CD8-positive, alpha-beta memory T cell (primary cell): ENCODE data around the gene SALL2. TPM values are rescaled to one million over a fixed set of nuclear protein-coding genes. Genes with fewer than 3 reads are reported as not detected.
A peak's percentile ranks its signal among the peaks of the same experiment; 100 is the strongest.

Experiments
- CTCF ChIA-PET: fragments of 350-600 bp; sonication (Branson Sonifier 250); formaldehyde crosslinking; loops from one replicate; lab custom pipeline; 2021; ENCODE audit warnings: antibody characterized with exemption; lab: Charles Lee
- POLR2A ChIA-PET: fragments of 350-600 bp; sonication (Branson Sonifier 250); formaldehyde crosslinking; loops from one replicate; lab custom pipeline; 2021; ENCODE audit warnings: antibody characterized with exemption; lab: Charles Lee
- DNase-seq, 5 donors: peaks; one replicate each; pipeline versions ENCODE4 v3.0.0 to v3.0.0-alpha.2; 2020 to 2022; ENCODE audit warnings: mixed read lengths in 1 of 5
- H3K27ac ChIP-seq: one replicate; pipeline ENCODE4 v1.7.0; 2013; ENCODE audit warnings: low read depth, mild to moderate bottlenecking, low read length, moderate library complexity
- H3K27me3 ChIP-seq: 2 replicates; pipeline ENCODE4 v1.7.0; 2013; ENCODE audit warnings: low read length, mild to moderate bottlenecking; ENCODE audit not compliant: insufficient read depth, poor library complexity, severe bottlenecking
- H3K36me3 ChIP-seq: 2 replicates; pipeline ENCODE4 v1.7.0; 2013; ENCODE audit warnings: mild to moderate bottlenecking, low read length, moderate library complexity; ENCODE audit not compliant: insufficient read depth
- H3K4me1 ChIP-seq: 2 replicates; pipeline ENCODE4 v1.7.0; 2013; ENCODE audit warnings: mild to moderate bottlenecking, low read length, moderate library complexity; ENCODE audit not compliant: insufficient read depth
- H3K4me3 ChIP-seq: 2 replicates; pipeline ENCODE4 v1.7.0; 2013; ENCODE audit warnings: mild to moderate bottlenecking, low read length
- H3K9me3 ChIP-seq: 2 replicates; pipeline ENCODE4 v1.7.0; 2013; ENCODE audit warnings: mild to moderate bottlenecking, low read length
- H3K27ac Mint-ChIP-seq, 8 donors: one replicate each; pipeline ENCODE4 v1.8.0; 2020 to 2021; ENCODE audit warnings: mixed read lengths in 8 of 8, mild to moderate bottlenecking in 6 of 8, inconsistent platforms in 3 of 8, moderate library complexity in 3 of 8
- H3K27me3 Mint-ChIP-seq, 2 donors: one replicate each; pipeline ENCODE4 v1.8.0; 2020 to 2021; ENCODE audit warnings: mixed read lengths in 2 of 2, mild to moderate bottlenecking in 1 of 2, moderate library complexity in 1 of 2
- H3K36me3 Mint-ChIP-seq, 3 donors: one replicate each; pipeline ENCODE4 v1.8.0; 2020 to 2021; ENCODE audit warnings: mixed read lengths in 3 of 3, inconsistent platforms in 1 of 3, mild to moderate bottlenecking in 1 of 3
- H3K4me1 Mint-ChIP-seq, 3 donors: one replicate each; pipeline ENCODE4 v1.8.0; 2020 to 2021; ENCODE audit warnings: mixed read lengths in 3 of 3, inconsistent platforms in 1 of 3, mild to moderate bottlenecking in 1 of 3
- H3K4me3 Mint-ChIP-seq, 7 donors: one replicate each; pipeline ENCODE4 v1.8.0; 2020 to 2021; ENCODE audit warnings: mixed read lengths in 7 of 7, mild to moderate bottlenecking in 6 of 7, moderate library complexity in 4 of 7, inconsistent platforms in 2 of 7
- H3K9me3 Mint-ChIP-seq, 5 donors: one replicate each; pipeline ENCODE4 v1.8.0; 2020 to 2022; ENCODE audit warnings: mixed read lengths in 5 of 5, mild to moderate bottlenecking in 3 of 5, moderate library complexity in 2 of 5, inconsistent platforms in 1 of 5
- polyA plus RNA-seq: library from polyadenylated mRNA; unstranded; fragments of 300-500 nt; fragmentation: Illumina TruSeq; gene quantifications from one replicate; pipeline ENCODE4 v1.2.3, GENCODE V29; 2021
- total RNA-seq, 2 experiments: library from RNA; stranded (reverse); gene quantifications; one replicate each; pipeline ENCODE4 v1.2.3, GENCODE V29; 2021

Gene SALL2
- total and polyA plus RNA-seq, 3 experiments from 2014 or later = 1.4 to 2.6 (median 2.0) TPM

DNA sequence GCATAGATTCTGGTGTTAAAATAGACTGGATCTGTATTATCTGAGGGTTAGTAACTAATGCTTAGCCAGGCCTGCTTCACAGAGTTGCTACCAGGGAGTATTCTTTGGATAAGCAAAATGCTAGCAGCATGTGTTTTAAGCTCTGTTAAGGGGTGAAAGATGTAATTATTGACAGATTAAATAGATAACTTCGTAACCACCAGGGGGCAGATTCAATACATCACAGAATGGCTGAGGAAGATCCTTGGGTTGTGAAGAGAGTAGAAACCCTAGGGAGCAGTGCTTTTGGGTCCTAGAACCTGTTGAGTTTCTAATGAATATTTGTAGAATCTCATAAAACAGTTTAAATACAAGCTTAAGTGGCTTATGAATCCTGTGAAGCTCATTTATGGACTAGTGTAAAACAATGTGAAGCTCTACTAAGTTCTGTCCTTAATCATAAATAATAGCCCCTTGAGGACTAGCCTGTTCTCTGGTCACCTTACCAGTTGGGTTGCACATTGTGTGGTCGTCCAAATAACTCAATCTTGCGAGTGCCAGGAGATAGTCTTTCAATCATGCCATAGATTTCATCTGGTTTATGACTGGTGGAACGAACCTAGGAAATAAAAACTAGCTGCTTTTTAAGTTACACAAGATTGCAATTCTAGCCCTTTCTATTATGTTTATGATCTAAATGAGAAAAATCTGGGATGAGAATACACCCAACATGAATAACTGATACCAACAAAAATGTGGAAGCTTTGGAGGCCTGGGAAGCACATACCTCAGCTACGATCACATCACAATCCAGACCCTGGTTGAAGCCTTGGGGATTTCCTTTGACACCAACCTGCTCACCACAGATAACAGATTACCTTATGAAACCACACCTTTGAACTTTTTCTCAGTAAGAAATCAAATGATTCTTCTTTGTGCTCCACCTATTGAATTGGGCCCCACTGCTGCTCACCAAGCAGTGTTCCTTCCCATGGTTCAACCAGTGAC, 27.3 kb downstream of the SALL2 start:
- Histone ChIP-seq H3K9me3 (no peaks in the 10 kb centered on the region), H3K4me3 (no peak overlapping the region), H3K36me3 (peaks cover 74% of the 10 kb centered on the region), H3K27ac (no peak overlapping the region), H3K4me1 (peaks cover 13% of the 10 kb centered on the region), H3K27me3 (no peaks in the 10 kb centered on the region)
- H3K9me3 Mint-ChIP-seq = no peaks in the 10 kb centered on the region
- POLR2A ChIA-PET = no interaction called here
- peak overlapping the region in 7 of 8 donors; percentile 8 to 85 (median 68) for H3K27ac Mint-ChIP-seq
- no peak overlapping the region for H3K4me3 Mint-ChIP-seq
- no peaks in the 10 kb centered on the region for H3K27me3 Mint-ChIP-seq
- H3K36me3 Mint-ChIP-seq = peaks cover 0 to 91% (median 15%) of the 10 kb centered on the region in 3 donors
- peaks cover 13 to 27% (median 25%) of the 10 kb centered on the region in 3 donors for H3K4me1 Mint-ChIP-seq
- peak in 3 of 5 donors; percentile 10 to 53 (median 39) for DNase-seq
- CTCF ChIA-PET = interaction anchor here (0.8 to 3.9 kb wide), 20 partner anchors 8 to 162 kb away, joined by 3 to 42 read pairs (median 6); partner anchors contain the start of genes CHD8, METTL3, RAB2B and TOX4

DNA sequence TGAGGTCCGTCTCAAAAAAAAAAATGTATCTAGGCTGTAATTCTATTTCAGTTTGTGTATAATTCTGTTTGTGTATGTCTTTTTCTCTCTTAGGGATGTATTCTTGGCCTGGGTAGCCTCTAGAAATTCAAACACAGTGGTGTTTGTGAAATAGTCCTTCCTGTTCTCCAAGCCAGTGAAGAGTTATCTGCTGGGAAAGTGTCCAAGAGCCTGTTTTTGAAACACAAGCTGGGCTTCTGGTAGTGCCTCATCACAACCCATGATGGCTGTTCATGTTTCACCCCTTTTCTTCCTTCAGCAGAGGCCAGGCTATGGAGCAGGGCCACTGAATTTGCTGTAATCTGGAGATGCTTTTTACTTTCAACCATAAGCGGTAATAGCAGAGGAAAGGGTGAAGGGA, 29.7 kb downstream of the SALL2 start:
- Histone ChIP-seq H3K4me3 (no peak overlapping the region), H3K4me1 (peaks cover 13% of the 10 kb centered on the region), H3K27ac (no peak overlapping the region), H3K9me3 (no peaks in the 10 kb centered on the region), H3K27me3 (no peaks in the 10 kb centered on the region), H3K36me3 (peaks cover 69% of the 10 kb centered on the region)
- Mint-ChIP-seq H3K4me1 (peaks cover 11 to 27% (median 16%) of the 10 kb centered on the region in 3 donors), H3K27me3 (no peaks in the 10 kb centered on the region), H3K4me3 (no peak overlapping the region), H3K27ac (peak overlapping the region in 3 of 8 donors; percentile 29 to 82 (median 50)), H3K36me3 (peaks cover 0 to 86% (median 13%) of the 10 kb centered on the region in 3 donors), H3K9me3 (no peaks in the 10 kb centered on the region)
- POLR2A ChIA-PET = no interaction called here
- no peak for DNase-seq
- CTCF ChIA-PET = interaction anchor here (2.9 to 3.3 kb wide), 2 partner anchors 18 to 63 kb away, joined by 16 to 19 read pairs; partner anchors contain the start of gene TOX4

DNA sequence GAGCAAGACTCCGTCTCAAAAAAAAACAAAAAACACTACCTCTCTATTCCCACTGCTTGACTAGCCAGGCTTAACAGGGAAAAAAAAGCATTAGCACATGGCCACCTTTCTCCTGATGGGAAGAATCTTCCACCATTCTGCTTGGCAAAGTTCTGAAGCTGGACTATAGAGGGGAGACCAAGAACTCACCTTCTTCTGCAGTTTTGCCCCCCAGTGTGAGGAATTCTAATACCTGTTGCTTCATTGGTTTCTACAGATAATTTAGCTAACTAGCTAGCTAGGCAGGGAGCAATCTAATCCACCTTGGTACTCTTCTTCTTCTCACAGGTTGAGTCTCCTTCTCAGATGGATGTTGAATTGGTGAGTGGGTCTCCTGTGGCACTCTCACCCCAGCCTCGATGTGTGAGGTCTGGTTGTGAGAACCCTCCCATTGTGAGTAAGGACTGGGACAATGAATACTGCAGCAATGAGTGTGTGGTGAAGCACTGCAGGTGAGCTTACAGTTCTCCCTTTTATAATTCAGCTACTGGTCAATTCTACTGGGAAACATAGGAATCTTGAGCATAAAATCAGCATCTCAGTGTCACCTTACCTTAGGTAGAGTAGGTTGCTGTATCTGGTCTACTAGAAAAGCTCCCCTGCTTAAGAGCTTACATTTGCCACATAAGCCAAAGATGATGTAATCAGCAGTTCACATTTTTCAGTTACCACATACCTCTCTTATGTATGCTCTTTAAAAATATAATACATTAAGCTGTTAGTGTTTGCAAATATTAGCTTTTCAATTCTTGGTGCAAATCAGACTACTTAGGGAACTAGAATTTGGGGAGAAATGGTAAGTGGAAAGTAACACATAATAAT, 31.0 kb downstream of the SALL2 start:
- POLR2A ChIA-PET = interaction anchor here (0.5 to 1.1 kb wide), 3 partner anchors 16 to 225 kb away, joined by 4 to 8 read pairs (median 7); partner anchors contain the start of gene METTL3
- Histone ChIP-seq H3K9me3 (no peaks in the 10 kb centered on the region), H3K4me3 (no peak overlapping the region), H3K27ac (no peak overlapping the region), H3K4me1 (peaks cover 13% of the 10 kb centered on the region), H3K36me3 (peaks cover 63% of the 10 kb centered on the region), H3K27me3 (no peaks in the 10 kb centered on the region)
- H3K36me3 Mint-ChIP-seq = peaks cover 0 to 83% (median 11%) of the 10 kb centered on the region in 3 donors
- peak overlapping the region in 3 of 8 donors; percentile 17 to 60 (median 45) for H3K27ac Mint-ChIP-seq
- no peaks in the 10 kb centered on the region for H3K9me3 Mint-ChIP-seq
- H3K4me3 Mint-ChIP-seq = no peak overlapping the region
- H3K4me1 Mint-ChIP-seq = peaks cover 7 to 18% (median 16%) of the 10 kb centered on the region in 3 donors
- CTCF ChIA-PET = interaction anchor here (0.7 to 2.9 kb wide), 5 partner anchors 16 to 1729 kb away, joined by 3 to 16 read pairs (median 3); partner anchors contain the start of gene TOX4
- no peaks in the 10 kb centered on the region for H3K27me3 Mint-ChIP-seq
- no peak for DNase-seq

DNA sequence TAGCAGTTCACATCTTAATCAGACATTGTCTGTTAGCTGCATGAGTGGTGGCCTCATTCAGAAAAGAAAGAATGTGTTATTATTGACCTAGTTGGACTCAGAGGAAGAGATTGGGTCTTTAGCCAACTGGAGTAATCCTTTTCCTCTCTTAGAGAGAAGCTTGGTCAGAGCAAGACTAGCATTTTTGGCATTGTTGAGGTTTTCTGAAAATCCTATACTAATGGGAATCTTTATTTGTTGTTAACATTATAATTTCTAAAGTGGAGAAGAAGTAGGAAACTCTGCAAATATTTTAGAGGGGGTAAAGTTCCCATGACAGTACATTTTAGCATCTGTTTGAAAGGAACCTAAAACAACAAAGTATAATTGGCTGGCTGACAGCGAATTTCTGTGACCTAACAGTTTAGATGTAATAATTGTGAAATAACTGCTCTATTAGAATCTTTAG, 39.5 kb downstream of the SALL2 start:
- Mint-ChIP-seq H3K9me3 (no peaks in the 10 kb centered on the region), H3K27me3 (no peaks in the 10 kb centered on the region), H3K4me1 (peaks cover 2 to 22% (median 21%) of the 10 kb centered on the region in 3 donors), H3K36me3 (peaks cover 3 to 62% (median 11%) of the 10 kb centered on the region in 3 donors), H3K4me3 (no peak overlapping the region), H3K27ac (peak overlapping the region in 2 of 8 donors; percentile 10 to 25)
- ChIA-PET CTCF (no interaction called here), POLR2A (no interaction called here)
- Histone ChIP-seq H3K27ac (no peak overlapping the region), H3K36me3 (peaks cover 25% of the 10 kb centered on the region), H3K9me3 (no peaks in the 10 kb centered on the region), H3K4me1 (no peaks in the 10 kb centered on the region), H3K4me3 (no peak overlapping the region), H3K27me3 (no peaks in the 10 kb centered on the region)
- no peak for DNase-seq

DNA sequence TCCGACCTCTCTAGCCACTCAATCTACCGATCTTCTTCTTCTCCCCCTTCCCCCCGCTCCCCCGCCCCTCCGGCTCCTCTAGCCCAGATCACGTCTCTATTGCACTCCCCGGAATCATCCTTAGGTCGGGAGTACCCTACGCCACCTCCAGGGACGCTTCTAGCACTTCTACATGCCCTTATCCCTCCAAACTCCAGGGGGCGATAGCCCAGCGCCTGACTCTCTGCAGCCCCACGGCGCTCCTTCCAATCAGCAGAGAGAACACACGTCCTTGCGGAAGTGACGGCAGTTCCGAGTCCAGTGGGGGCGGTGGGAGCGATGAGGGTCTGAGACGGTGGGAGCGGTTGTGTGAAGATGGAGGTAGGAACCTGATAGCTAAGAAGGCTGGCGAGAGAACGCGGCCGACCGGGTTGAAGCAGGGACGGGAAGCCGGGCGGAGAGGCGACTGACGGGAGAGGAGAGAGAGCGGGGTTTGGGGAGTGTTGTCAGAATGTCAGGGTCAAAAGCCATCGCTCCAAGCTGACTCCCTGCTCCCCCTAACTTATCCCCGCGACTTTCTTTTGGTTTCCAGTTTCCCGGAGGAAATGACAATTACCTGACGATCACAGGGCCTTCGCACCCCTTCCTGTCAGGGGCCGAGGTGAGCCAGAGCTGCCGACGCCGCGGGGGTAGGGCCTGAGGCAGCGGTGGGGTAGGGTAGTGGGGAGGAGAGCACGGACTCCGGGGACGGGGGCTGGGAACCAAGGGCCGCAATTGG, 49.0 kb downstream of the SALL2 start, which contains the start of the genes RAB2B and TOX4:
Gene RAB2B (minus strand): TSS at position 35 of the 757 bp plus-strand sequence. CDS start 87 bp downstream, outside the sequence.
Gene TOX4 (plus strand): TSS at position 271 of the 757 bp plus-strand sequence. CDS start 84 bp downstream, at position 355.
- POLR2A ChIA-PET = interaction anchor here (2.1 to 2.2 kb wide), 4 partner anchors 11 to 40 kb away, joined by 6 to 28 read pairs (median 10); partner anchors contain the start of genes CHD8 and METTL3
- H3K36me3 Mint-ChIP-seq = peaks cover 2 to 61% (median 8%) of the 10 kb centered on the region in 3 donors

DNA sequence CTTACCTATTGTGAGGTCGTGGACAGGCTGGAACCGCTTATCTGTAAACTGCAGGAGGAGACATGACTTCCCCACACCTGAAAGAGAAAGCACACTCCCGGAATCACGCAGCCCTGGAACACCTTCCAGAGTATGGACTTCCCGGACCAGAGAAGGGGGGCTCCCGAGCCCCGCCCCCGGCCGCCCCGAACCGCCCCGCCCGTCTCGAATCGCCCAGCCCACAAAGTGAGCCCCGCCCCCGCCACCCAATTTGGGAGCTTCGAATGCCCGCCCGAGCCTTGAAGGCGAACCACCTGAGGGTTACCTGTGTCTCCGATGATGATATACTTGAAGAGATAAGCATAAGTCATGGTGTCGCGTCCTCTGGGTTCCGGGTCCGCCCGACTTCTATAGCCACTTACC, 49.6 kb downstream of the SALL2 start:
- H3K4me3 Mint-ChIP-seq = peak overlapping the region; percentile 95 to 100 (median 98)
- peak overlapping the region; percentile 90 to 100 (median 100) for H3K27ac Mint-ChIP-seq
- CTCF ChIA-PET = interaction anchor here (0.9 to 3.4 kb wide), 9 partner anchors 13 to 52 kb away, joined by 3 to 22 read pairs (median 5); partner anchors contain the start of genes CHD8, METTL3 and SALL2
- H3K4me3 ChIP-seq = peak overlapping the region; percentile 98
- DNase-seq = peak in 3 of 5 donors; percentile 87 to 90 (median 87)
- no peaks in the 10 kb centered on the region for H3K27me3 ChIP-seq
- H3K9me3 Mint-ChIP-seq = no peaks in the 10 kb centered on the region
- peaks cover 25% of the 10 kb centered on the region for H3K4me1 ChIP-seq
- peaks cover 5% of the 10 kb centered on the region for H3K36me3 ChIP-seq
- H3K9me3 ChIP-seq = no peaks in the 10 kb centered on the region
- H3K4me1 Mint-ChIP-seq = peaks cover 29 to 68% (median 60%) of the 10 kb centered on the region in 3 donors
- H3K27ac ChIP-seq = peak overlapping the region; percentile 94
- POLR2A ChIA-PET = interaction anchor here (2.1 to 2.2 kb wide), 4 partner anchors 11 to 39 kb away, joined by 6 to 28 read pairs (median 10); partner anchors contain the start of genes CHD8 and METTL3
- H3K36me3 Mint-ChIP-seq = peaks cover 2 to 59% (median 8%) of the 10 kb centered on the region in 3 donors
- H3K27me3 Mint-ChIP-seq = no peaks in the 10 kb centered on the region

More for the DNA sequence above, 49.0 kb downstream of the SALL2 start, which contains the start of the genes RAB2B and TOX4:
- Histone ChIP-seq H3K27me3 (no peaks in the 10 kb centered on the region), H3K4me3 (peak within 1 kb of the TSS; percentile 98), H3K36me3 (peaks cover 5% of the 10 kb centered on the region), H3K9me3 (no peaks in the 10 kb centered on the region), H3K4me1 (peaks cover 25% of the 10 kb centered on the region), H3K27ac (peak within 1 kb of the TSS; percentile 94)
- H3K27me3 Mint-ChIP-seq = no peaks in the 10 kb centered on the region
- peak within 1 kb of the TSS; percentile 90 to 100 (median 100) for H3K27ac Mint-ChIP-seq
- DNase-seq = peak; percentile 89 to 98 (median 97)
- H3K4me3 Mint-ChIP-seq = peak within 1 kb of the TSS; percentile 95 to 100 (median 98)
- no peaks in the 10 kb centered on the region for H3K9me3 Mint-ChIP-seq
- CTCF ChIA-PET = interaction anchor here (0.8 to 3.7 kb wide), 13 partner anchors 13 to 372 kb away, joined by 3 to 22 read pairs (median 5); partner anchors contain the start of genes CHD8, METTL3 and SALL2
- H3K4me1 Mint-ChIP-seq = peaks cover 32 to 74% (median 64%) of the 10 kb centered on the region in 3 donors
